Suprapubic skin (tissue), 4 donors: ENCODE results near the gene PHOX2A. TPM values are rescaled to one million over a fixed set of nuclear protein-coding genes. Genes with fewer than 3 reads are reported as not detected.

ENCODE experiments used
- DNase-seq, 2 donors: peaks; one replicate each; pipeline ENCODE4 v3.0.0-alpha.2; 2019; ENCODE audit warnings: low spot score in 2 of 2
- H3K27ac ChIP-seq: fragments of 200-600 bp; sonication (generic); one replicate; pipeline ENCODE4 v1.5.1; 2019
- H3K27me3 ChIP-seq: fragments of 200-600 bp; sonication (generic); one replicate; pipeline ENCODE4 v1.5.1; 2019
- H3K36me3 ChIP-seq: fragments of 200-600 bp; sonication (generic); one replicate; pipeline ENCODE4 v1.5.1; 2019
- H3K4me1 ChIP-seq: fragments of 200-600 bp; sonication (generic); one replicate; pipeline ENCODE4 v1.5.1; 2019
- H3K4me3 ChIP-seq: fragments of 200-600 bp; sonication (generic); one replicate; pipeline ENCODE4 v1.5.1; 2019; ENCODE audit warnings: mild to moderate bottlenecking
- H3K9me3 ChIP-seq: fragments of 200-600 bp; sonication (generic); one replicate; pipeline ENCODE4 v1.5.1; 2019
- CTCF ChIP-seq, 2 donors: fragments of 200-600 bp in 1 of 2; fragments of 450-650 bp in 1 of 2; sonication (generic) in 1 of 2; IDR thresholded peaks; one replicate each; pipeline ENCODE4 v1.5.1; 2016 to 2019; ENCODE audit warnings: antibody characterized with exemption in 2 of 2, mild to moderate bottlenecking in 1 of 2, moderate library complexity in 1 of 2
- EP300 ChIP-seq: sonication (generic); formaldehyde crosslinking; IDR thresholded peaks from one replicate; pipeline ENCODE4 v1.6.1; 2017; ENCODE audit warnings: antibody characterized with exemption
- POLR2A ChIP-seq, 2 donors: fragments of 450-650 bp; IDR thresholded peaks; one replicate each; pipeline ENCODE4 v1.6.1; 2017; ENCODE audit warnings: antibody characterized with exemption in 2 of 2, mild to moderate bottlenecking in 2 of 2, moderate library complexity in 2 of 2
- POLR2AphosphoS5 ChIP-seq, 3 donors: sonication (generic); formaldehyde crosslinking; IDR thresholded peaks; one replicate each; pipeline ENCODE4 v1.6.1; 2017; ENCODE audit warnings: antibody characterized with exemption in 3 of 3
- WGBS: methylation state at CpG from one replicate; pipeline ENCODE4 v1.1.5; 2018; 5-methylcytosine and 5-hydroxymethylcytosine counted together
- total RNA-seq, 4 donors: library from RNA; depleted of rRNA; stranded (reverse); fragments of >200 nt; gene quantifications; one replicate each; pipeline ENCODE4 v1.1.0, GENCODE V29; 2016

Gene PHOX2A
- total RNA-seq, 4 donors from 2014 or later = not detected

- Histone ChIP-seq H3K27me3 (peaks cover 7% of the 10 kb centered on the region), H3K9me3 (no peaks in the 10 kb centered on the region), H3K4me1 (no peaks in the 10 kb centered on the region), H3K27ac (no peak overlapping the region), H3K36me3 (no peaks in the 10 kb centered on the region), H3K4me3 (no peak overlapping the region)
- no peak for DNase-seq
- 70% methylated on average over 2 of the region's 2 CpGs for WGBS
- TF ChIP-seq POLR2A (IDR thresholded peaks at IDR 0.05) (no peak), CTCF (IDR thresholded peaks at IDR 0.05) (no peak), EP300 (no peak), POLR2AphosphoS5 (IDR thresholded peaks at IDR 0.05) (no peak)
Measured at GRCh38 chr11:72257570-72257969, 13.6 kb upstream of the PHOX2A start.

- Histone ChIP-seq H3K27me3 (peaks cover 21% of the 10 kb centered on the region), H3K36me3 (no peaks in the 10 kb centered on the region), H3K27ac (no peak overlapping the region), H3K9me3 (no peaks in the 10 kb centered on the region), H3K4me1 (no peaks in the 10 kb centered on the region), H3K4me3 (no peak overlapping the region)
- DNase-seq = no peak
- TF ChIP-seq EP300 (no peak), POLR2A (IDR thresholded peaks at IDR 0.05) (no peak), POLR2AphosphoS5 (IDR thresholded peaks at IDR 0.05) (no peak), CTCF (IDR thresholded peaks at IDR 0.05) (no peak)
- 87% methylated on average over 5 of the region's 5 CpGs for WGBS
Measured at GRCh38 chr11:72254299-72254993, 10.5 kb upstream of the PHOX2A start.

GRCh38 chr11:72253392-72253791, 9.4 kb upstream of the PHOX2A start:
- peaks cover 21% of the 10 kb centered on the region for H3K27me3 ChIP-seq
- TF ChIP-seq EP300 (no peak), POLR2AphosphoS5 (IDR thresholded peaks at IDR 0.05) (no peak), CTCF (IDR thresholded peaks at IDR 0.05) (no peak), POLR2A (IDR thresholded peaks at IDR 0.05) (no peak)
- no peak overlapping the region for H3K27ac ChIP-seq
- no peaks in the 10 kb centered on the region for H3K36me3 ChIP-seq
- H3K4me3 ChIP-seq = no peak overlapping the region
- WGBS = 97% methylated on average over 3 of the region's 3 CpGs
- no peaks in the 10 kb centered on the region for H3K9me3 ChIP-seq
- DNase-seq = no peak
- H3K4me1 ChIP-seq = no peaks in the 10 kb centered on the region

- no peak for DNase-seq
Measured at GRCh38 chr11:72251614-72252013, 7.6 kb upstream of the PHOX2A start.

More at GRCh38 chr11:72251614-72252013, 7.6 kb upstream of the PHOX2A start:
- 84% methylated on average over 5 of the region's 5 CpGs for WGBS
- no peak overlapping the region for H3K4me3 ChIP-seq
- H3K36me3 ChIP-seq = no peaks in the 10 kb centered on the region
- H3K27ac ChIP-seq = no peak overlapping the region
- TF ChIP-seq CTCF (IDR thresholded peaks at IDR 0.05) = no peak
- no peak for TF ChIP-seq POLR2AphosphoS5 (IDR thresholded peaks at IDR 0.05)
- no peak for TF ChIP-seq EP300
- no peak for TF ChIP-seq POLR2A (IDR thresholded peaks at IDR 0.05)
- no peaks in the 10 kb centered on the region for H3K4me1 ChIP-seq
- peaks cover 35% of the 10 kb centered on the region for H3K27me3 ChIP-seq
- no peaks in the 10 kb centered on the region for H3K9me3 ChIP-seq
